ENCODE measurements around the gene KIF17. TPM values are rescaled to one million over a fixed set of nuclear protein-coding genes. Genes with fewer than 3 reads are reported as not detected.

The KIF17 gene
- total RNA-seq, 1 donor from 2014 or later: not detected

DNA sequence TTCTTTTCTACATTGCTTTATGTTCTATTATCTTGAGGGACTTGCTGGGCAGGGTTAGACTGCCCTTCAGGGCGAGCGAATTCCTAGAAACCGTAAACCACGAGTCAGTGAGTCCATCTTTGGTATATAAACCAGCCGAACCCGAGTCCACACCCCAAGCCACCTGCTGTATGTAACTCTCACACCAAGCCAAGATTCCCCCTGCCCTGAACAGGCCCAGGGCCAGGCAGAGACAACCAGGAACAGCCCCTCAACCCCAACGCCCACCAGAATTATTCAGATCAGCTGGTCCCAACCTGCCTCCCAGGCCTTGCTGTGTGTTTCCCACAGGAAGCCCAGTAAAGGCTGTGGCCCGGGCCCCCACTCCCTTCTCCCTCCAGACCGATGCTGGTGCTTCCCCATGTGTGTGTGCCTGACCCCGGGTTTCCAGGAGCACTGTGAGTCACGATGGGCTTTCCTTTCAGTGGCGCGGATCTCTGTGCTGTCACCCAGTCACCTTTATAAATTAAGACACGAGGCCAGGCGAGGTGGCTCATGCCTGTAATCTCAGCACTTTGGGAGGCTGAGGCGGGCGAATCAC, 17.1 kb downstream of the KIF17 start:
- intact Hi-C loops (cut with micrococcal nuclease): no loop called here
- POLR2A ChIA-PET: no interaction called here
- Mint-ChIP-seq H3K4me1 (peaks cover 4% of the 10 kb centered on the region), H3K27ac (no peak overlapping the region), H3K36me3 (ENCODE audit: low read depth) (no peaks in the 10 kb centered on the region), H3K9me3 (no peaks in the 10 kb centered on the region), H3K27me3 (no peaks in the 10 kb centered on the region), H3K4me3 (no peak overlapping the region)
- no peak for ATAC-seq (ENCODE audit: low read depth)
- TF ChIP-seq CTCF (IDR thresholded peaks at IDR 0.05): no peak
- no peak for DNase-seq
- CTCF ChIA-PET: no interaction called here

DNA sequence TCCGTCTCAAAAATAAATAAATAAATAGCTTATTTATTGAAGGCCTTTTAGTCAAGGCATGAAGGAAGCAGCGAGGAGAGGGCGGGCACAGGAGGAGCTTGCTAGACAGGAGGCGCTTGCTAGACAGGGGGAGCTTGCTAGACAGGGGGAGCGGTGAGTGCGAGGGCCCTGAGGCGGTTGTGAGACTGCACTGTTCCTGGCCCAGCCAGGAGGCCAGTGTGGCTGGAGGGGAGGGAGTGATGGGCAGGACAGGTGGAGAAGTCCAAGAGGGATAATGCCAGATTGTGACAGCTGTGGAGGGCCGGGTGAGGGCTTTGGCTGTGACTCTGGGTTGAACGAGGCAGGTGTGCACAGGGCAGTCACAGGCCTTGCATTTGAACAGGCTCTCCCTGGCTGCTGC, 18.2 kb downstream of the KIF17 start:
- Mint-ChIP-seq H3K36me3 (ENCODE audit: low read depth) (no peaks in the 10 kb centered on the region), H3K27me3 (no peaks in the 10 kb centered on the region)
- intact Hi-C loops (cut with micrococcal nuclease): loop anchor here (10.0 kb wide), 1 partner anchor 155 kb away; no protein-coding TSS in a partner anchor

GRCh38 chr1:20698195-20698910, 19.5 kb downstream of the KIF17 start:
- no peak overlapping the region for H3K27ac Mint-ChIP-seq
- H3K36me3 Mint-ChIP-seq (ENCODE audit: low read depth): no peaks in the 10 kb centered on the region
- H3K4me3 Mint-ChIP-seq: no peak overlapping the region
- no peak for DNase-seq
- ChIA-PET CTCF (interaction anchor here (1.5 to 3.8 kb wide), 3 partner anchors 32 to 496 kb away, joined by 3 to 66 read pairs (median 6); no protein-coding TSS in a partner anchor), POLR2A (no interaction called here)
- ATAC-seq (ENCODE audit: low read depth): no peak
- peaks cover 4% of the 10 kb centered on the region for H3K4me1 Mint-ChIP-seq
- no peak for TF ChIP-seq CTCF (IDR thresholded peaks at IDR 0.05)
- H3K27me3 Mint-ChIP-seq: no peaks in the 10 kb centered on the region
- no peaks in the 10 kb centered on the region for H3K9me3 Mint-ChIP-seq
- intact Hi-C loops (cut with micrococcal nuclease): loop anchor here (10.0 kb wide), 1 partner anchor 156 kb away; no protein-coding TSS in a partner anchor

More for the DNA sequence above, 18.2 kb downstream of the KIF17 start:
- peaks cover 4% of the 10 kb centered on the region for H3K4me1 Mint-ChIP-seq
- no peak for TF ChIP-seq CTCF (IDR thresholded peaks at IDR 0.05)
- H3K4me3 Mint-ChIP-seq: no peak overlapping the region
- no peaks in the 10 kb centered on the region for H3K9me3 Mint-ChIP-seq
- H3K27ac Mint-ChIP-seq: no peak overlapping the region
- POLR2A ChIA-PET: no interaction called here
- CTCF ChIA-PET: interaction anchor here (1.0 kb wide), 1 partner anchor 496 kb away, joined by 4 read pairs; no protein-coding TSS in a partner anchor
- ATAC-seq (ENCODE audit: low read depth): no peak
- DNase-seq: no peak

DNA sequence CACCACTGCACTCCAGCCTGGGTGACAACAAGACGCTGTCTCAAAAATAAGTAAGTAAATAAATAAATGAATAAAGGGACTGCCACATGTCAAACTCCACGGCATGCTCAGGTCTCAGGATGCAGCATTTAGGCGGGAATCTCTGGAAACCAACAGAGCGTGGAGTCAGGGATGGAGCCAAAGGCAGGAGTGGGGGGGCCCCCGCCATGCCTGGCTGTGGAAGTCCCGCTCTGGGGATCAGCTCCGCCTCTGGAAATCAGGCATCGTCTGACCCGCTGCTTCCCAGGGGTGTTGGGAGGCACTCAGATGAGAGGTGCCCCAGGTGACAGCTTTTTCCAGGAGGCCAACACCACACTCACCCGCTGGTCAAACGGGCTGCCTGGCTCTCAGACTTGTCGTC, 20.2 kb downstream of the KIF17 start:
- TF ChIP-seq CTCF (IDR thresholded peaks at IDR 0.05): no peak
- no peaks in the 10 kb centered on the region for H3K9me3 Mint-ChIP-seq
- ATAC-seq (ENCODE audit: low read depth) (no peak), DNase-seq (no peak)
- no peak overlapping the region for H3K27ac Mint-ChIP-seq
- H3K4me1 Mint-ChIP-seq: peaks cover 4% of the 10 kb centered on the region
- ChIA-PET CTCF (interaction anchor here (1.2 to 3.8 kb wide), 7 partner anchors 20 to 497 kb away, joined by 3 to 66 read pairs (median 3); partner anchors contain the start of gene KIF17), POLR2A (no interaction called here)
- H3K4me3 Mint-ChIP-seq: no peak overlapping the region
- no peaks in the 10 kb centered on the region for H3K36me3 Mint-ChIP-seq (ENCODE audit: low read depth)
- intact Hi-C loops (cut with micrococcal nuclease): loop anchor here (2.0 to 10.0 kb wide), 2 partner anchors 89 to 157 kb away; partner anchors contain the start of gene HP1BP3
- H3K27me3 Mint-ChIP-seq: no peaks in the 10 kb centered on the region

All from activated B cell treated with CpG ODN at 0.5 μM for 24 hours (primary cell).